Mononuclear cell (primary cell): ENCODE measurements around the gene MYL6B. TPM values are rescaled to one million over a fixed set of nuclear protein-coding genes. Genes with fewer than 3 reads are reported as not detected.
A peak's percentile ranks its signal among the peaks of the same experiment; 100 is the strongest.

Experiments
- H3K27me3 ChIP-seq: 2 replicates; pipeline ENCODE4 v1.6.0; 2011; ENCODE audit warnings: low read length, control low read depth; ENCODE audit not compliant: insufficient read depth
- H3K4me1 ChIP-seq: 2 replicates; pipeline ENCODE4 v1.5.1; 2011; ENCODE audit warnings: mild to moderate bottlenecking, low read length, control low read depth; ENCODE audit not compliant: insufficient read depth
- H3K4me3 ChIP-seq: 2 replicates; pipeline ENCODE4 v1.5.1; 2011; ENCODE audit warnings: mild to moderate bottlenecking, low read length, moderate library complexity
- H3K9me3 ChIP-seq: 2 replicates; pipeline ENCODE4 v1.5.1; 2011; ENCODE audit warnings: low read depth, mild to moderate bottlenecking, control low read depth, low read length
- total RNA-seq: library from RNA; depleted of rRNA; stranded (reverse); fragments of >200 nt; gene quantifications from one replicate; pipeline ENCODE4 v1.2.3, GENCODE V29; 2012

MYL6B gene
- total RNA-seq, 1 donor, result 2.1 TPM

DNA sequence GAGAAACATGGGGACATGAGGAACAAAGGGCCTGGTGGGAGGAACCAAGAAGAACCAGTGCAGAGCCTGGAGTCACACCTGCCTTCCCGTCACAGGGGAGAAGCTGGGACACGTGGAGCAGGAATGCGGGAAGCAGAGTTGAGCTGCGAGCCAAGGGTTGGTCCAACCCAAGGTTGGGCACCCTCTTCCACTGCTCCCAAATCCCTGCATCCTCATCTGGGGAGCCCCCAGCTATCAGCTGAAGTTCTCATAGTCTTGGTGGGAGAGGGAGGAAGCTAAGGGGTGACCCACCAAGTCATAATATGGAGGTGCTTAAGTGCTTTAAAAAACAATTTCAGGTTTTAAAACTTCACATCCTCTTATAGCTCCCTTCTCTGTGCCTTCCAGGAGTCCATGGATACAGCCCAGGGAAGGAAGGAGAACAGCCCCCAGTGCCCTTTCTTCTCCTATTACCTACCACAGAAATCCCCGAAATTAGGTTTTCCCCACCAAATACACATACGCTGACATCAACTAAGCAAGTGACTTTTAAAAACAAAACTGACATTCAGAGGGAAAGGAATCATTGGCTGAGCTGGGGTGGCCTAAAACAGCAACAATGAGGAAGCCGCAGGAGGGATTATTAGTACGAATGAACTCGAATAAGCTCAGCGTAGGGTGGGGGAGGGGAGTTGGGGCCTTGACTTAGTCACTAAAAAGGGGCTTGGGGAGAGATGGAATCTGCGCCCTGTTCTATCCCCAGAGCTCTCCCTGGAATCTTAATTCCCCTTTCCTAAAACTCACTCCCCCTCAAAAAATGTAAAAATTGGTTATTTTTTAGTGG, 10.3 kb downstream of the MYL6B start:
- H3K4me1 ChIP-seq, result peaks cover 25% of the 10 kb centered on the region

DNA sequence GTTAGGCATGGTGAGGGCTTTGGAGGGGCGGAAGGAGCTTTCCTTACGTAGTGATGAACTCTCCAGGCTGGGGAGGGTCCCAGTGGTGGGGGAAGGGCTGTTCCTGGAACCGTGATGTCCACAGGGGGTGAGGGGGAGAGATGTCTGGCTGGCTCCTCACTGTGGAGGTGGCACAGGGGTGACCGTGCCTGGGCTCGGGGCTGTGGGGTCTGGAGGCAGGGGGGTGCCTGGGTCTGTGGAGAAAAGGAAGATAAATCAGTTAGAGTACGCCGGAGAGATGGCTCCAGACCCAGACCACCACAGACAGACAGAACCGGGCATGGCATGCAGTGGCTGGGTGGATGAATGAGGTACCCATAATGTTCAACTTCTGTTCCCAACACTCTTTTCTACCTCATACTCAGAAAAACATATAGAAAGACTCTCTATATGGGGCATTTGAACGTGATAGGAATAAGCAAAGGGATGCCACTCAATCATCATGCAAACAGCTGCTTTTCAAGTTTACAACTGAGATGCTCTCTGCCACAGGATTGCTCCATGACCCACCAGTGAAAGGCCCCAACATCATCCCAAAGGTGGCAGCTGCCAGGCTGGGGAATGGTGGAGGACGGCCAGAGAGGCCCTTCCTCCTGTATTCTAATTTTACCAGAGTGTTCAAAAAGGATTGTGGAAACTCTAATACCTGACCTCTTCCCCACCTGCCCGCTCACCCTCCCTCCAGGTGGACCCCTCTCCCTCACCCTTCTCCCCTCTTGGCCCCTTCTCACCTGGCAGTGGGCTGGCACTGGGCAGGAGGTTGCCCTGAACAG, 11.4 kb downstream of the MYL6B start:
- Histone ChIP-seq H3K27me3 (no peaks in the 10 kb centered on the region), H3K9me3 (no peaks in the 10 kb centered on the region), H3K4me1 (peaks cover 24% of the 10 kb centered on the region), H3K4me3 (no peak overlapping the region)

More for the DNA sequence above, 10.3 kb downstream of the MYL6B start:
- Histone ChIP-seq H3K27me3 (no peaks in the 10 kb centered on the region), H3K9me3 (no peaks in the 10 kb centered on the region), H3K4me3 (no peak overlapping the region)

GRCh38 chr12:56164345-56164729, 11.9 kb downstream of the MYL6B start:
- H3K9me3 ChIP-seq, result no peaks in the 10 kb centered on the region
- no peaks in the 10 kb centered on the region for H3K27me3 ChIP-seq
- no peak overlapping the region for H3K4me3 ChIP-seq
- H3K4me1 ChIP-seq, result peaks cover 20% of the 10 kb centered on the region

GRCh38 chr12:56165369-56165768, 13.0 kb downstream of the MYL6B start:
- H3K4me1 ChIP-seq, result peaks cover 9% of the 10 kb centered on the region

DNA sequence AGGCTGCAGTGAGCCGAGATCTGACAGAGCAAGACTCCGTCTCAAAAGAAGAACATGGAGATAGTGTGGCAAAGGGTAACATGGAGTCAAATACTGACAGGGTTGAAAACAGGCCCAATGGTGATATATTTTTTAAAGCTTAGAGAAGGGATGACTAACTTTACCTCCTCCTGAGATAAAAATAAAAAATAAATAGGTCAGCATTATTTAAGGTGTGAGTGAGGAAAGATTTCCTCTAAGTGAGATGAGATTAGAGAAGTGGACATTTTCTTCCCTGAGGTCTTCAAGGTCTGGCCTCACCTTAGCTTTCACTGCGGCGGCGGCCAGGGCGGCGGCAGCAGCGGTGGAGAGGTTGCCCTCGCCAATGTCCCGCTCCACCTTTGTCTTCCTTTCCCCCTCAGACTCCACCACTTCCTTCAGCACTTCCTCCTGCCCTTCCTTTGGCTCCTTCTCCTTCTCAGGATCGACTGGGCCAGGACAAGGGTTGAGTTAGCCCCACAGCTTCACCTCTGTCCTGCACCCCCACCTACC, 16.9 kb downstream of the MYL6B start:
- H3K27me3 ChIP-seq, result no peaks in the 10 kb centered on the region
- H3K4me3 ChIP-seq, result no peak overlapping the region
- H3K4me1 ChIP-seq, result no peaks in the 10 kb centered on the region
- H3K9me3 ChIP-seq, result no peaks in the 10 kb centered on the region

More at GRCh38 chr12:56165369-56165768, 13.0 kb downstream of the MYL6B start:
- H3K27me3 ChIP-seq, result no peaks in the 10 kb centered on the region
- no peaks in the 10 kb centered on the region for H3K9me3 ChIP-seq
- no peak overlapping the region for H3K4me3 ChIP-seq

- Histone ChIP-seq H3K27me3 (no peaks in the 10 kb centered on the region), H3K4me1 (no peaks in the 10 kb centered on the region), H3K9me3 (no peaks in the 10 kb centered on the region), H3K4me3 (no peak overlapping the region)
Measured at GRCh38 chr12:56172839-56173238, 20.5 kb downstream of the MYL6B start.

DNA sequence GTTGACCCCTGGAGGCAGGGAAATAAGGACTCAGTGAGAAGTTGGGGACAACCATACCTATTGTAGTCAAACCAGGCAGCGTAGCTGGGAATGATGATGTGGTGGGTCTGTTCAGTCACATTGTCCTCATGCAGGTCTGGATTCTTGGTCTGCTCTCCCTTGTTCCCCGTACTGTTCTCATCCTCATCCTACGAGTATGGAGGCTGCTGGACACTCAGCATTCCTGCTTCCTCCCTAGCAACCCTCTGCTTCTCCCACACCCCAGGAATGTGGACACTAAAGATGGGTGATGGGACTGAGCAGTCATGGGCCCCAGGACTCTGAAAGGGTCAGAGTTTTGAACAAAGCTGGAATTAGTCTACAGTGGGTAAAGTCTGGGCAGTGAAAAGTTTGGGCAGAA, 26.0 kb downstream of the MYL6B start:
- Histone ChIP-seq H3K4me1 (peaks cover 7% of the 10 kb centered on the region), H3K9me3 (no peaks in the 10 kb centered on the region), H3K27me3 (no peaks in the 10 kb centered on the region), H3K4me3 (no peak overlapping the region)

DNA sequence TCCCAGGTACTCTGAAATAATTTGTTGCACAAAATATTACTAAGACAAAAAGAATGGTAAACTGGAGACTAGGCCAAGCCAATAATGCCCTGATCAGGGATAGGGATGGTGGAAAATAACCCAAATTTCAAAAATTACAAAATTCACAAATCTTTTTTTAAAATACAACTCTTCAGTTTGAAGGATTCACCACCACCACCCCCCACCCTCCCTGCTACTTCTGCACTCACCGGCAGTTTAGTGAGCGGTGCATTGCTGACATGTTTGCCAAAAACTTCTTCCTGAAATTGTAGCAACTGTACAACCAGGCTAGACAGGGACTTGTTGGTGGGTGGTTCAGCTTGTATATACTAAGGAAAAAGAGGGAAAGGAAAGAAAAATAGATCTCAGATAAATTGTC, 34.6 kb downstream of the MYL6B start:
- Histone ChIP-seq H3K4me1 (peaks cover 42% of the 10 kb centered on the region), H3K27me3 (no peaks in the 10 kb centered on the region), H3K4me3 (no peak overlapping the region), H3K9me3 (no peaks in the 10 kb centered on the region)

DNA sequence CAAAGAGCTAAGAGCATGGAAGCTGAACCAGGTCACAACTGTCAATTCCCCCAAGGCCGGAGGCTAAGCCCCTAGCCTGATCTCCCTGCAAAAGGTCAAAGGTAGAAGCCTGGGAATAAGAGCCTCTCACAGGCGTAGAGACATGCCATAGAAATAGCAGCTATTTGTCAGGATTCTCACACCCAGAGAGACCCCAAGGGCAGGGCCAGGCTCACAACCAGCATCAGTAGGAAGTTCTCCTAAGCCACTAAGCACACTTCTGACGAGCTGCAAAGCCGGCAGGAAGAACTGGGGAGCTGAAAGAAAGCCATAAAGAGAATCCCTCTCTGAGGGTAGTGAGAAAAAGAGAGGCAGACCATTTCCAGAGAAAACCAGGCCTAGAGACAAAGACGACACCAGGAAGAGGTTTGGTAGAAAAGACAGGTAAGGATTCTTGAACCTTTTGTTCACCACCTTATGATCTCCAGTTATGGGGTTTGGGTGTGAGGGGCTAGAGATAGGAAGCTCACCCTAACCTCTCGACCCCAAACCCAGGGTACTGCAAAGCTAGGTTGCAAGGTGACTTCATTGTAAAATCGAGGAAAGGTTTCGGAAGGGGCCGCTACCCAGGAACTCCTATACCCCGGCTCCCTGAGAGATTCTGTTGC, 35.9 kb downstream of the MYL6B start:
- no peaks in the 10 kb centered on the region for H3K9me3 ChIP-seq
- H3K4me1 ChIP-seq, result peaks cover 35% of the 10 kb centered on the region
- peak overlapping the region; percentile 54 for H3K4me3 ChIP-seq
- no peaks in the 10 kb centered on the region for H3K27me3 ChIP-seq

GRCh38 chr12:56188778-56189098, 36.4 kb downstream of the MYL6B start:
- H3K27me3 ChIP-seq, result no peaks in the 10 kb centered on the region
- peaks cover 35% of the 10 kb centered on the region for H3K4me1 ChIP-seq
- no peaks in the 10 kb centered on the region for H3K9me3 ChIP-seq
- H3K4me3 ChIP-seq, result peak overlapping the region; percentile 54

GRCh38 chr12:56189099-56189917, 36.9 kb downstream of the MYL6B start, which contains the start of gene SMARCC2:
Gene SMARCC2 (minus strand): TSS chr12:56189483. CDS start chr12:56189461, 22 bp downstream.
- no peaks in the 10 kb centered on the region for H3K9me3 ChIP-seq
- H3K27me3 ChIP-seq, result no peaks in the 10 kb centered on the region
- peak within 1 kb of the TSS; percentile 74 for H3K4me3 ChIP-seq
- peaks cover 35% of the 10 kb centered on the region for H3K4me1 ChIP-seq

- H3K4me3 ChIP-seq, result peak overlapping the region; percentile 74
Measured at GRCh38 chr12:56189918-56190694, 37.7 kb downstream of the MYL6B start.

DNA sequence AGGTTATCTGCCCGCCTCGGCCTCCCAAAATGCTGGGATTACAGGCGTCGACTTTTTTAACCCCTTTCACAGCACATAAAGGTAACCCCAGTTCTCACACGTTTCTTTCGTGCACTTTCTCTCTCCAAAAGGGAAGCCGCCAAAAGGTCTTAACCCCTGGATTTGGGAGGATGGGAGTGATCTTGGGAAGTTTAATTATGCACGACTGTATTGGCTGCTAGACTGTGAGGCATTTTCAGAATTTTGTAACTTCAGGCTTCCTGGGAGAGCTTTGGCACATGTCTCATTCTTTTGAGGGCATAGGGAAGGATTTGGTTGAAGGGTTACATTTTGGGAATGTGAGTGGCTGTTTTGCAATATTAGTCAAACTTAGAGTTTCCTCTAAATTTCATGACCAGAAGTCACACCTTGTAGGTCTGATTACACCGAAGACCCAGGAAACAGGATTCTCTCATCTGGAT, 38.3 kb downstream of the MYL6B start:
- no peak overlapping the region for H3K4me3 ChIP-seq

More at GRCh38 chr12:56189918-56190694, 37.7 kb downstream of the MYL6B start:
- Histone ChIP-seq H3K4me1 (peaks cover 35% of the 10 kb centered on the region), H3K27me3 (no peaks in the 10 kb centered on the region), H3K9me3 (no peaks in the 10 kb centered on the region)

More for the DNA sequence above, 38.3 kb downstream of the MYL6B start:
- H3K27me3 ChIP-seq, result no peaks in the 10 kb centered on the region
- H3K4me1 ChIP-seq, result peaks cover 35% of the 10 kb centered on the region
- no peaks in the 10 kb centered on the region for H3K9me3 ChIP-seq
